Fibroblast of peridontal ligament (primary cell): ENCODE data around the gene ITGB3.
"Not testable (repeated sequence)": the region's sequence is repeated elsewhere in the genome, so short reads cannot be mapped to it uniquely, and the experiment has no call there.

Experiments used
- DNase-seq: peaks from one replicate; pipeline ENCODE4 v3.0.0-alpha.2; 2010; ENCODE audit errors: extremely low read depth

ITGB3 gene

GRCh38 chr17:47253541-47254402, at the start of gene ITGB3:
ITGB3 (plus strand) TSS chr17:47253827; CDS start chr17:47253862, 35 bp downstream.
- peak; percentile 69 for DNase-seq

- peak; percentile 50 for DNase-seq
Measured at GRCh38 chr17:47203984-47204721, 49.5 kb upstream of the ITGB3 start.

- DNase-seq, result peak; percentile 82
Measured at GRCh38 chr17:47204722-47205418, 48.8 kb upstream of the ITGB3 start.

- DNase-seq, result peak; percentile 87
Measured at GRCh38 chr17:47205419-47205963, 48.1 kb upstream of the ITGB3 start.

- no peak for DNase-seq
Measured at GRCh38 chr17:47207143-47208067, 46.2 kb upstream of the ITGB3 start.

- peak; percentile 28 for DNase-seq
Measured at GRCh38 chr17:47208744-47209488, 44.7 kb upstream of the ITGB3 start, which contains the start of gene MYL4. MYL4 (plus strand) TSS chr17:47209348; CDS start chr17:47209423, 75 bp downstream.

GRCh38 chr17:47209499-47209898, 44.1 kb upstream of the ITGB3 start:
- no peak for DNase-seq

GRCh38 chr17:47210105-47210504, 43.5 kb upstream of the ITGB3 start:
- DNase-seq, result no peak

GRCh38 chr17:47210779-47211178, 42.8 kb upstream of the ITGB3 start:
- no peak for DNase-seq

GRCh38 chr17:47212458-47212857, 41.2 kb upstream of the ITGB3 start:
- DNase-seq, result no peak

GRCh38 chr17:47213540-47213939, 40.1 kb upstream of the ITGB3 start:
- no peak for DNase-seq

- DNase-seq, result no peak
Measured at GRCh38 chr17:47214931-47215330, 38.7 kb upstream of the ITGB3 start.

- not testable (repeated sequence) for DNase-seq
Measured at GRCh38 chr17:47216821-47217220, 36.8 kb upstream of the ITGB3 start.

- DNase-seq, result not testable (repeated sequence)
Measured at GRCh38 chr17:47217279-47217678, 36.3 kb upstream of the ITGB3 start.

- DNase-seq, result no peak
Measured at GRCh38 chr17:47218896-47219430, 34.7 kb upstream of the ITGB3 start.

- no peak for DNase-seq
Measured at GRCh38 chr17:47219621-47220475, 33.8 kb upstream of the ITGB3 start.

- no peak for DNase-seq
Measured at GRCh38 chr17:47220531-47220999, 33.1 kb upstream of the ITGB3 start.

- DNase-seq, result no peak
Measured at GRCh38 chr17:47221154-47221553, 32.5 kb upstream of the ITGB3 start.

- no peak for DNase-seq
Measured at GRCh38 chr17:47222047-47222446, 31.6 kb upstream of the ITGB3 start.
